Glutamatergic neuron (in vitro differentiated cells): ENCODE data around the gene PLA2G4F. TPM values are rescaled to one million over a fixed set of nuclear protein-coding genes. Genes with fewer than 3 reads are reported as not detected.

ENCODE experiments used
- DNase-seq: peaks from one replicate; pipeline ENCODE4 v3.0.0; 2022
- H3K27ac Mint-ChIP-seq: one replicate; pipeline ENCODE4 v1.8.0; 2020; ENCODE audit warnings: mild to moderate bottlenecking, mixed read lengths, inconsistent platforms; ENCODE audit not compliant: unreplicated experiment
- H3K27me3 Mint-ChIP-seq: one replicate; pipeline ENCODE4 v1.8.0; 2020; ENCODE audit warnings: mild to moderate bottlenecking, moderate library complexity, mixed read lengths, inconsistent platforms; ENCODE audit not compliant: unreplicated experiment
- H3K36me3 Mint-ChIP-seq: one replicate; pipeline ENCODE4 v1.8.0; 2020; ENCODE audit warnings: mild to moderate bottlenecking, mixed read lengths, inconsistent platforms; ENCODE audit not compliant: unreplicated experiment
- H3K4me1 Mint-ChIP-seq: one replicate; pipeline ENCODE4 v1.8.0; 2020; ENCODE audit warnings: mild to moderate bottlenecking, low read depth, mixed read lengths, inconsistent platforms; ENCODE audit not compliant: unreplicated experiment
- H3K4me3 Mint-ChIP-seq: one replicate; pipeline ENCODE4 v1.8.0; 2020; ENCODE audit warnings: mild to moderate bottlenecking, mixed read lengths, inconsistent platforms; ENCODE audit not compliant: unreplicated experiment
- H3K9me3 Mint-ChIP-seq: one replicate; pipeline ENCODE4 v1.8.0; 2020; ENCODE audit warnings: mild to moderate bottlenecking, moderate library complexity, mixed read lengths, inconsistent platforms; ENCODE audit not compliant: unreplicated experiment
- CTCF ChIP-seq: fragments of 200-600 bp; sonication (generic); IDR thresholded peaks from one replicate; pipeline ENCODE4 v1.5.0; 2021; ENCODE audit not compliant: partially characterized antibody, unreplicated experiment
- total RNA-seq: library from RNA; stranded (reverse); fragmentation: NEBNext Ultra II Directional; extraction: Animal tissue kit (Norgen Biotek cat#: 25700); gene quantifications from one replicate; pipeline ENCODE4 v1.2.1, GENCODE V29; 2021; ENCODE audit not compliant: unreplicated experiment

Gene PLA2G4F
- total RNA-seq, 1 donor from 2014 or later = not detected

DNA sequence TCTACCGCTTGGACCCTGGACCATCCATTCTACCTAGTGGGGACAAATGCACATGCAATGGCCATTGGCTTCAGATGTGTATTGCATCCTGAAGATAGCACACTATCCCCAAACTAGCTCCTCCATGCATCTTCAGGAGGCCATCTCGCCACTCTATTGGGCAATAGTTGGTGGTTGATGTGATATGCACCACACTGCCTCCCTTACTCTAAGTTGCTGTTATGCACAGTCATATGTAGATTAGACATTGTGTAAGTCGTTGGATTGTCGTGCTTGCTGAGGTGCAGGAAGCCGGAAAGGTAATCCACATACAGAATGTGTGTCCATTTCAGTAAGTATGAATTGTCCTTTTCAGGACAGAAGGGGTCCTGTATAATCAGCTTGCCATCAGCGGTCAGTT is 35.4 kb downstream of the PLA2G4F start:
- peaks cover 3% of the 10 kb centered on the region for H3K9me3 Mint-ChIP-seq
- TF ChIP-seq CTCF = no peak
- H3K27ac Mint-ChIP-seq = no peak overlapping the region
- H3K4me3 Mint-ChIP-seq = no peak overlapping the region
- H3K4me1 Mint-ChIP-seq = peaks cover 8% of the 10 kb centered on the region
- no peak for DNase-seq
- H3K27me3 Mint-ChIP-seq = no peaks in the 10 kb centered on the region
- no peaks in the 10 kb centered on the region for H3K36me3 Mint-ChIP-seq

GRCh38 chr15:42120285-42120684 is 36.2 kb downstream of the PLA2G4F start:
- Mint-ChIP-seq H3K9me3 (peaks cover 3% of the 10 kb centered on the region), H3K4me3 (no peak overlapping the region), H3K27ac (no peak overlapping the region), H3K4me1 (peaks cover 8% of the 10 kb centered on the region), H3K27me3 (no peaks in the 10 kb centered on the region), H3K36me3 (no peaks in the 10 kb centered on the region)
- DNase-seq = no peak
- TF ChIP-seq CTCF = no peak

- no peak for TF ChIP-seq CTCF
- peaks cover 3% of the 10 kb centered on the region for H3K9me3 Mint-ChIP-seq
- no peak overlapping the region for H3K4me3 Mint-ChIP-seq
- no peak overlapping the region for H3K27ac Mint-ChIP-seq
- DNase-seq = no peak
- no peaks in the 10 kb centered on the region for H3K27me3 Mint-ChIP-seq
- no peaks in the 10 kb centered on the region for H3K36me3 Mint-ChIP-seq
- H3K4me1 Mint-ChIP-seq = peaks cover 8% of the 10 kb centered on the region
These were observed 37.0 kb downstream of the PLA2G4F start for GRCh38 chr15:42119446-42119760.

- DNase-seq = no peak
- Mint-ChIP-seq H3K27ac (no peak overlapping the region), H3K27me3 (no peaks in the 10 kb centered on the region), H3K4me1 (peaks cover 8% of the 10 kb centered on the region), H3K4me3 (no peak overlapping the region), H3K36me3 (no peaks in the 10 kb centered on the region), H3K9me3 (peaks cover 3% of the 10 kb centered on the region)
- no peak for TF ChIP-seq CTCF
These were observed 37.6 kb downstream of the PLA2G4F start for GRCh38 chr15:42118650-42119445.

DNA sequence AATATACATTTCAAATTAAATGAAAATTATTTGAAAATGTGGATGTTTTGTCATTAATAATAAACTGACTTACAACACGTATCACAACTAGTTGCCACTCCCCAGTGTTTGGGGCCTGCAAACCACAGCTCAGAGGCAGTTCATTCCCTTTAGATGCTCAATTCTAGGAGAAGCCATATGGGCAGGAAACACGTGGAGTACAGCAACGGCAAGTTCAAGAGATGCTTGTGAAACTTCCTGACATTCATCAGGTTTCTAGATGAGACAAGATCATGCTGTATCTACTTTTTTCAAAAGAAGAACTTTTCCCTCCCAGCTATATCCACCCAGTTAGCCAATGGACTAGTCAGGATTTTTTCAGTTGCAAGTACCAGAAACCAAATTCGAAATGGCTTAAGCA is 44.5 kb downstream of the PLA2G4F start:
- no peaks in the 10 kb centered on the region for H3K4me1 Mint-ChIP-seq
- peaks cover 1% of the 10 kb centered on the region for H3K27me3 Mint-ChIP-seq
- no peak overlapping the region for H3K27ac Mint-ChIP-seq
- TF ChIP-seq CTCF = no peak
- DNase-seq = no peak
- H3K4me3 Mint-ChIP-seq = no peak overlapping the region
- H3K36me3 Mint-ChIP-seq = no peaks in the 10 kb centered on the region
- H3K9me3 Mint-ChIP-seq = peaks cover 3% of the 10 kb centered on the region
